ENCODE results near the gene NDUFC2.
"Not testable (repeated sequence)": the region's sequence is repeated elsewhere in the genome, so short reads cannot be mapped to it uniquely, and the experiment has no call there.

Gene NDUFC2

GRCh38 chr11:78080084-78080817 lies 589 bp upstream of the NDUFC2 start:
- no peak for DNase-seq (ENCODE audit: low spot score)

- DNase-seq (ENCODE audit: low spot score): no peak
Observed at GRCh38 chr11:78078218-78079167, 1.2 kb downstream of the NDUFC2 start.

GRCh38 chr11:78077592-78077991 lies 2.1 kb downstream of the NDUFC2 start:
- not testable (repeated sequence) for DNase-seq (ENCODE audit: low spot score)

GRCh38 chr11:78076733-78077403 lies 2.8 kb downstream of the NDUFC2 start:
- DNase-seq (ENCODE audit: low spot score): no peak

- DNase-seq (ENCODE audit: low spot score): no peak
Observed at GRCh38 chr11:78074756-78075155, 4.9 kb downstream of the NDUFC2 start.

GRCh38 chr11:78072455-78072854 lies 7.2 kb downstream of the NDUFC2 start:
- DNase-seq (ENCODE audit: low spot score): no peak

- DNase-seq (ENCODE audit: low spot score): no peak
Observed at GRCh38 chr11:78071717-78072116, 7.9 kb downstream of the NDUFC2 start.

- DNase-seq (ENCODE audit: low spot score): no peak
Observed at GRCh38 chr11:78070621-78071020, 9.0 kb downstream of the NDUFC2 start.

GRCh38 chr11:78069465-78069864 lies 10.2 kb downstream of the NDUFC2 start:
- no peak for DNase-seq (ENCODE audit: low spot score)

- DNase-seq (ENCODE audit: low spot score): no peak
Observed at GRCh38 chr11:78067704-78068103, 12.0 kb downstream of the NDUFC2 start.

- DNase-seq (ENCODE audit: low spot score): no peak
Observed at GRCh38 chr11:78066471-78066870, 13.2 kb downstream of the NDUFC2 start.

GRCh38 chr11:78065203-78065602 lies 14.5 kb downstream of the NDUFC2 start:
- DNase-seq (ENCODE audit: low spot score): no peak

GRCh38 chr11:78063440-78064181 lies 16.1 kb downstream of the NDUFC2 start, which contains the start of gene THRSP:
Gene THRSP (plus strand): TSS chr11:78063861. CDS start chr11:78063882, 21 bp downstream.
- peak; percentile 96 for DNase-seq (ENCODE audit: low spot score)

- DNase-seq (ENCODE audit: low spot score): no peak
Observed at GRCh38 chr11:78062671-78063070, 17.0 kb downstream of the NDUFC2 start.

- DNase-seq (ENCODE audit: low spot score): no peak
Observed at GRCh38 chr11:78061921-78062311, 17.7 kb downstream of the NDUFC2 start.

- DNase-seq (ENCODE audit: low spot score): peak; percentile 85
Observed at GRCh38 chr11:78061088-78061920, 18.4 kb downstream of the NDUFC2 start.

GRCh38 chr11:78060533-78060932 lies 19.1 kb downstream of the NDUFC2 start:
- no peak for DNase-seq (ENCODE audit: low spot score)

- DNase-seq (ENCODE audit: low spot score): not testable (repeated sequence)
Observed at GRCh38 chr11:78059749-78060328, 19.8 kb downstream of the NDUFC2 start.

GRCh38 chr11:78057462-78058055 lies 22.1 kb downstream of the NDUFC2 start:
- DNase-seq (ENCODE audit: low spot score): no peak

- DNase-seq (ENCODE audit: low spot score): no peak
Observed at GRCh38 chr11:78056093-78056492, 23.6 kb downstream of the NDUFC2 start.

Measured in cerebellar cortex (tissue), 1 donor.